Renal cortex interstitium (tissue), 11 donors: ENCODE measurements around the gene PCDHGA12. TPM values are rescaled to one million over a fixed set of nuclear protein-coding genes. Genes with fewer than 3 reads are reported as not detected.
"Not testable (repeated sequence)": the region's sequence is repeated elsewhere in the genome, so short reads cannot be mapped to it uniquely, and the experiment has no call there.

Source experiments
- DNase-seq, 11 donors: peaks; one replicate each; pipeline ENCODE4 v3.0.0-alpha.2; 2013; ENCODE audit warnings: low read depth in 9 of 11, low spot score in 4 of 11; ENCODE audit errors: extremely low read depth in 1 of 11
- polyA plus RNA-seq, 3 donors: library from polyadenylated mRNA; unstranded; fragments of 120-200 nt; gene quantifications; one replicate each; pipeline ENCODE4 v1.2.1, GENCODE V29; 2013; ENCODE audit not compliant: insufficient read length in 3 of 3

The PCDHGA12 gene
- polyA plus RNA-seq, 3 donors, result 1.5 to 3.0 (median 1.9) TPM

DNA sequence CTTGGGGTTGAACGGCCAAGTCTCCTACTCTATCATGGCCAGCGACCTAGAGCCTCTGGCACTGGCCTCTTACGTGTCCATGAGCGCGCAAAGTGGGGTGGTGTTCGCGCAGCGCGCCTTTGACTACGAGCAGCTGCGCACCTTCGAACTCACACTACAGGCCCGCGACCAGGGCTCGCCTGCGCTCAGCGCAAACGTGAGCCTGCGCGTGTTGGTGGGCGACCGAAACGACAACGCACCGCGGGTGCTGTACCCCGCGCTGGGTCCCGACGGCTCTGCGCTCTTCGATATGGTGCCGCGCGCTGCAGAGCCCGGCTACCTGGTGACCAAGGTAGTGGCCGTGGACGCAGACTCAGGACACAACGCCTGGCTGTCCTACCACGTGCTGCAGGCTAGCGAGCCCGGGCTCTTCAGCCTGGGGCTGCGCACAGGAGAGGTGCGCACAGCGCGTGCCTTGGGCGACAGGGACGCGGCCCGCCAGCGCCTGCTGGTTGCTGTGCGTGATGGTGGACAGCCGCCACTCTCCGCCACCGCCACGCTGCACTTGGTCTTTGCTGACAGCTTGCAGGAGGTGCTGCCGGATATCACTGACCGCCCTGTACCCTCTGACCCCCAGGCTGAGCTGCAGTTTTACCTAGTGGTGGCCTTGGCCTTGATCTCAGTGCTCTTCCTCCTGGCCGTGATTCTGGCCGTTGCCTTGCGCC, 30.6 kb upstream of the PCDHGA12 start:
- no peak for DNase-seq

DNA sequence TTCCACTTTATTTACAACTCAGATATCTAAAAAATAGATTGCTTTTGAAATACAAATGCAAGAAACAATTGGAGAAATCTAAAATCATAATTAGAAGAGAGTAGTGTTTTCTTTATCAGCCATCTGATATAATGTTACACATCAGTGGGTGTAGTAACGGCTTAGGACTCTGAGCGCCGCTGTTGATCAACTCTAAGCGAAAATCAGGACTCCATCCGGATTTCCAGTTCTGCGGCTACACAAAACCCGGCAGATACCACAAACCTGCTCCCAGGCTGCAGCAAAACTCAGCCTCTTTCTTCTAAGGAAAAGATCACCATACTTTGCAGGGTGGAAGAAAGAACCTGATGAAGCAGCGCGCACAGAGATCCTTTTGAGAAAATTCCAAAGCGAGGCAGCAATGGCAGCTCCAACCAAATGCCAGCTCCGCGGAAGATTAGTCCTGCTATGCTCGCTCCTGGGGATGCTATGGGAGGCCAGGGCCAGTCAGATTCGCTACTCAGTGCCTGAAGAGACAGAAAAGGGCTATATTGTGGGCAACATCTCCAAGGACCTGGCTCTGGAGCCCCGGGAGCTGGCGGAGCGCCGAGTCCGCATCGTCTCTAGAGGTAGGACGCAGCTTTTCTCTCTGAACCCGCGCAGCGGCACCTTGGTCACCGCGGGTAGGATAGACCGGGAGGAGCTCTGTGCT, 27.6 kb upstream of the PCDHGA12 start, which contains the start of gene PCDHGA9:
Gene PCDHGA9, plus strand, starts transcription at position 226 of the 691 bp plus-strand sequence. Its CDS starts 175 bp downstream, at position 401.
- DNase-seq, result no peak

DNA sequence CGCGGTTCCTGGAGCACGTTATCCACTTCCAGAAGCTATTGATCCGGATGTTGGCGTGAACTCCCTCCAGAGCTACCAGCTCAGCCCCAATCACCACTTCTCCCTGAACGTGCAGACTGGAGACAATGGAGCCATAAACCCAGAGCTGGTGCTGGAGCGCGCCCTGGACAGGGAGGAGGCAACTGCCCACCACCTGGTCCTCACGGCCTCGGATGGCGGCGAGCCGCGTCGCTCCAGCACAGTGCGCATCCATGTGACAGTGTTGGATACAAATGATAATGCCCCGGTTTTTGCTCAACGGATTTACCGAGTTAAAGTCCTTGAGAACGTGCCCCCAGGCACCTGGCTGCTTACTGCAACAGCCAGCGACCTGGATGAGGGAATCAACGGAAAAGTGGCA, 26.9 kb upstream of the PCDHGA12 start:
- DNase-seq, result no peak

DNA sequence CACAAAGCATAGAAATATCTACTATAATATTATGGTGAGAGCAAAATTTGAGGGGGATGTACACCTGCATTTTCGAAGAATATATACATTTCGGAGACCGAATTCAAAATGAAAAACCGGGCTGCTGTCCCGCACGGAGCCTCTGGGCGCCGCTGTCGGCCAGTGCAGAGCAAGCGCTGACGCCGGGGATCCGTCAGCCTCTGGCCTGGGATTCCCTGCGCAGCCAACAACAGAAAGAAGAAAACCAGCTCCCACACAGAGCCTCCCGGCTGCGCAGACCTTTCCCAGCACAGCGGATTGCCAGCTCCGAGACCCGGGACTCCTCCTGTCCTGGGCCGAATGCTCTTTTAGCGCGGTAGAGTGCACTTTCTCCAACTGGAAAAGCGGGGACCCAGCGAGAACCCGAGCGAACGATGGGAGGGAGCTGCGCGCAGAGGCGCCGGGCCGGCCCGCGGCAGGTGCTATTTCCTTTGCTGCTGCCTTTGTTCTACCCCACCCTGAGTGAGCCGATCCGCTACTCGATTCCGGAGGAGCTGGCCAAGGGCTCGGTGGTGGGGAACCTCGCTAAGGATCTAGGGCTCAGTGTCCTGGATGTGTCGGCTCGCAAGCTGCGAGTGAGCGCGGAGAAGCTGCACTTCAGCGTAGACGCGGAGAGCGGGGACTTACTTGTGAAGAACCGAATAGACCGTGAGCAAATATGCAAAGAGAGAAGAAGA, 22.4 kb upstream of the PCDHGA12 start, which contains the start of gene PCDHGB6:
Gene PCDHGB6, plus strand, starts transcription at position 232 of the 716 bp plus-strand sequence. Its CDS starts 182 bp downstream, at position 414.
- not testable (repeated sequence) for DNase-seq

DNA sequence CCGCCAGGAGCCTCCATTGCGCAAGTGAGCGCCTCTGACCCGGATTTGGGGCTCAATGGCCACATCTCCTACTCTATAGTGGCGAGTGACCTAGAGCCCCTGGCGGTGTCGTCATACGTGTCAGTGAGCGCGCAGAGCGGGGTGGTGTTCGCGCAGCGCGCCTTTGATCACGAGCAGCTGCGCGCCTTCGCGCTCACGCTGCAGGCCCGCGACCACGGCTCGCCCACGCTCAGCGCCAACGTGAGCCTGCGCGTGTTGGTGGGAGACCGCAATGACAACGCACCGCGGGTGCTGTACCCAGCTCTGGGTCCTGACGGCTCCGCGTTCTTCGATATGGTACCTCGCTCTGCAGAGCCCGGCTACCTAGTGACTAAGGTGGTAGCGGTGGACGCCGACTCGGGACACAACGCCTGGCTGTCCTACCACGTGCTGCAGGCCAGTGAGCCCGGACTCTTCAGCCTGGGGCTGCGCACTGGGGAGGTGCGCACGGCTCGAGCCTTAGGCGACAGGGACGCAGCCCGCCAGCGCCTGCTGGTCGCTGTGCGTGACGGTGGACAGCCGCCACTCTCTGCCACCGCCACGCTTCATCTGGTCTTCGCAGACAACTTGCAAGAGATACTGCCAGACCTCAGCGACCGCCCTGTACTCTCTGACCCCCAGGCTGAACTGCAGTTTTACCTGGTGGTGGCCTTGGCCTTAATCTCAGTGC, 20.6 kb upstream of the PCDHGA12 start:
- no peak for DNase-seq

DNA sequence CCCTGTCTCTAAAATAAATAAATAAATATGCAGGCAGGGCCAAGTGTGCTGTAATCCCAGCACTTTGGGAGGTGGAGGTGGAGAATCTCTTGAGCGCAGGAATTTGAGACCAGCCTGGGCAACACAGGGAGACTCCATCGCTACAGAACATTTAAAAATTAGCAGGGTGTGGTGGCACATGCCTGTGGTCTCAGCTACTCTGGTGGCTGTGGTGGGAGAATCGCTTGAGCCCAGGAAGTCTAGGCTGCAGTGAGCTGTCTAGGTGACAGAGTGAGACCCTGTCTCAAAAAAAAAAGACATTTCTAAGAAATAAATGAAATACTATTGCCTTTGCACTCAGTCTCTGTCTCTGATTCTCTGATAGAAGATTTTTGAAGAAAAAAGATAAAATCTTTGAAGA, 18.7 kb upstream of the PCDHGA12 start:
- DNase-seq, result no peak

DNA sequence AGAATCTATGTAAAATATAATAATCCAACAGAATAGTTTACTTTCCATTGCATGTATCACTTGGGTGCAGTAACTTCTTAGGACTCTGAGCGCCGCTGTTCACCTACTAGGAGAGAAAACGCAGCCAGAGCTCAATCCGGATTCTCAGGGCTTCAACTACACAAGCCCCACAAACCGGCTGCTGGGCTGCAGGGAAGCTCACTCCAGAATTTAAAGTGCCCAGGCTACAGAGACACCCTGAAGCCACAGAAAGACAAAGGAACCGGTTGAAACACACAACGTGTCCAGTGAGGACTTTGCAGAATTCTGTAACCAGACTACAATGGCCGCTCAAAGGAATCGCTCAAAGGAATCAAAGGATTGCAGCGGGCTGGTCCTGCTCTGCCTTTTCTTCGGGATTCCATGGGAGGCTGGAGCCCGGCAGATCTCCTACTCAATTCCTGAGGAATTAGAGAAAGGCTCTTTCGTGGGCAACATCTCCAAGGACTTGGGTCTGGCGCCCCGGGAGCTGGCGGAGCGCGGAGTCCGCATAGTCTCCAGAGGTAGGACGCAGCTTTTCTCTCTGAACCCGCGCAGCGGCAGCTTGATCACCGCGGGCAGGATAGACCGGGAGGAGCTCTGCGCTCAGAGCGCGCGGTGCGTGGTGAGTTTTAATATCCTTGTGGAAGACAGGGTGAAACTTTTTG, 17.3 kb upstream of the PCDHGA12 start, which contains the start of gene PCDHGA10:
Gene PCDHGA10, plus strand, starts transcription at position 134 of the 686 bp plus-strand sequence. Its CDS starts 189 bp downstream, at position 323.
- DNase-seq, result no peak

DNA sequence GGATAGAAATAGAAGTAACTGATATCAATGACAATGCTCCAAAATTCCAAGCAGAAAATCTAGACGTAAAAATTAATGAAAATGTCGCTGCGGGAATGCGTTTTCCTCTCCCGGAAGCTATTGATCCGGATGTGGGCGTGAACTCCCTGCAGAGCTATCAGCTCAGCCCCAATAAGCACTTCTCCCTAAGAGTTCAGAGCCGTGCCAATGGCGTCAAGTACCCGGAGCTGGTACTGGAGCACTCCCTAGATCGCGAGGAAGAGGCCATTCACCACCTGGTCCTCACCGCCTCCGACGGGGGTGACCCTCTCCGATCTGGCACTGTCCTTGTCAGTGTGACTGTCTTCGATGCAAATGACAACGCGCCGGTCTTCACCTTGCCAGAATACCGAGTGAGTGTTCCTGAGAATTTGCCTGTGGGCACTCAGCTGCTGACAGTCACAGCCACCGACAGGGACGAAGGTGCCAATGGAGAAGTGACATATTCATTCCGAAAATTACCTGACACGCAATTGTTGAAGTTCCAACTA, 16.7 kb upstream of the PCDHGA12 start:
- DNase-seq, result no peak

DNA sequence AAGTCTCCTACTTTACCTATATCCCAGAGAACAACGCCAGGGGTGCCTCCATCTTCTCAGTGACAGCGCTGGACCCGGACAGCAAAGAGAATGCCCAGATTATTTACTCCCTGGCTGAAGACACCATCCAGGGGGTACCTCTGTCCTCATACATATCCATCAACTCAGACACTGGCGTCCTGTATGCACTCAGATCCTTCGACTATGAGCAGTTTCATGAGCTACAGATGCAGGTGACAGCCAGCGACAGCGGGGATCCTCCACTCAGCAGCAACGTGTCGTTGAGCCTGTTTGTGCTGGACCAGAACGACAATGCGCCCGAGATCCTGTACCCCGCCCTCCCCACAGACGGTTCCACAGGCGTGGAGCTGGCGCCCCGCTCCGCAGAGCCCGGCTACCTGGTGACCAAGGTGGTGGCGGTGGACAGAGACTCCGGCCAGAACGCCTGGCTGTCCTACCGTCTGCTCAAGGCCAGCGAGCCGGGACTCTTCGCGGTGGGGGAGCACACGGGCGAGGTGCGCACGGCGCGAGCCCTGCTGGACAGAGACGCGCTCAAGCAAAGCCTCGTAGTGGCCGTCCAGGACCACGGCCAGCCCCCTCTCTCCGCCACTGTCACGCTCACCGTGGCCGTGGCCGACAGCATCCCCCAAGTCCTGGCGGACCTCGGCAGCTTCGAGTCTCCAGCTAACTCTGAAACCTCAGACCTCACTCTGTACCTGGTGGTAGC, 15.6 kb upstream of the PCDHGA12 start:
- not testable (repeated sequence) for DNase-seq

DNA sequence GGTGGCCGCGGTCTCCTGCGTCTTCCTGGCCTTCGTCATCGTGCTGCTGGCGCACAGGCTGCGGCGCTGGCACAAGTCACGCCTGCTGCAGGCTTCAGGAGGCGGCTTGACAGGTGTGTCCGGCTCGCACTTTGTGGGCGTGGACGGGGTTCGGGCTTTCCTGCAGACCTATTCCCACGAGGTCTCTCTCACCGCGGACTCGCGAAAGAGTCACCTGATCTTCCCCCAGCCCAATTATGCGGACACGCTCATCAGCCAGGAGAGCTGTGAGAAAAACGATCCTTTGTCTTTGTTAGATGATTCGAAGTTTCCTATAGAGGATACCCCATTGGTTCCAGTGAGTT, 15.1 kb upstream of the PCDHGA12 start:
- DNase-seq, result not testable (repeated sequence)

DNA sequence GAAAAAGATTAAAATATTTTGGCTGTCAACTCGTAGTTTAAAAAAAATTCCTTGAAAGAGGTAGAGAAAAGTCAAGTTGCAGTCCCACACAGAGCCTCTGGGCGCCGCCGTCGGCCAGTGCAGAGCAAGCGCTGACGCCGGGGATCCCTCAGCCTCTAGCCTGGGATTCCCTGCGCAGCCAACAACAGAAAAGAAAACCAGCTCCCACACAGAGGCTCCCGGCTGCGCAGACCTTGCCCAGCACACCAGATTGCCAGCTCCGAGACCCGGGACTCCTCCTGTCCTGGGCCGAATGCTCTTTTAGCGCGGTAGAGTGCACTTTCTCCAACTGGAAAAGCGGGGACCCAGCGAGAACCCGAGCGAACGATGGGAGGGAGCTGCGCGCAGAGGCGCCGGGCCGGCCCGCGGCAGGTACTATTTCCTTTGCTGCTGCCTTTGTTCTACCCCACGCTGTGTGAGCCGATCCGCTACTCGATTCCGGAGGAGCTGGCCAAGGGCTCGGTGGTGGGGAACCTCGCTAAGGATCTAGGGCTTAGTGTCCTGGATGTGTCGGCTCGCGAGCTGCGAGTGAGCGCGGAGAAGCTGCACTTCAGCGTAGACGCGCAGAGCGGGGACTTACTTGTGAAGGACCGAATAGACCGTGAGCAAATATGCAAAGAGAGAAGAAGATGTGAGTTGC, 12.7 kb upstream of the PCDHGA12 start, which contains the start of gene PCDHGB7:
Gene PCDHGB7, plus strand, starts transcription at position 184 of the 679 bp plus-strand sequence. Its CDS starts 183 bp downstream, at position 367.
- DNase-seq, result peak in 7 of 11 donors; percentile 33 to 56 (median 47)

DNA sequence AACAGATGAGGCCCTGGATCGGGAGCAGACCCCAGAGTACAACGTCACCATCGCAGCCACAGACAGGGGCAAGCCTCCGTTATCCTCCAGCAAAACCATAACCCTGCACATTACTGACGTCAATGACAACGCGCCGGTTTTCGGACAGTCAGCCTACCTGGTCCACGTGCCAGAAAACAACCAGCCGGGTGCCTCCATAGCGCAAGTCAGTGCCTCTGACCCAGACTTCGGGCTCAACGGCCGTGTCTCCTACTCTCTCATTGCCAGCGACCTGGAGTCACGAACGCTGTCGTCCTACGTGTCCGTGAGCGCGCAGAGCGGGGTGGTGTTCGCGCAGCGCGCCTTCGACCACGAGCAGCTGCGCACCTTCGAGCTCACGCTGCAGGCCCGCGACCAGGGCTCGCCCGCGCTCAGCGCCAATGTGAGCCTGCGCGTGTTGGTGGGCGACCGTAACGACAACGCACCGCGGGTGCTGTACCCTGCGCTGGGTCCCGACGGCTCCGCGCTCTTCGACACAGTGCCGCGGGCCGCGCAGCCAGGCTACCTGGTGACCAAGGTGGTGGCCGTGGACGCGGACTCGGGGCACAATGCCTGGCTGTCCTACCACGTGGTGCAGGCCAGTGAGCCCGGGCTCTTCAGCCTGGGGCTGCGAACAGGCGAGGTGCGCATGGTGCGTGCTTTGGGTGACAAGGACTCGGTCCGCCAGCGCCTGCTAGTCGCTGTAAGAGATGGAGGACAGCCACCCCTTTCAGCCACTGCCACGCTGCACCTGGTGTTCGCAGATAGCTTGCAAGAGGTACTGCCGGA, 11.0 kb upstream of the PCDHGA12 start:
- DNase-seq, result no peak

DNA sequence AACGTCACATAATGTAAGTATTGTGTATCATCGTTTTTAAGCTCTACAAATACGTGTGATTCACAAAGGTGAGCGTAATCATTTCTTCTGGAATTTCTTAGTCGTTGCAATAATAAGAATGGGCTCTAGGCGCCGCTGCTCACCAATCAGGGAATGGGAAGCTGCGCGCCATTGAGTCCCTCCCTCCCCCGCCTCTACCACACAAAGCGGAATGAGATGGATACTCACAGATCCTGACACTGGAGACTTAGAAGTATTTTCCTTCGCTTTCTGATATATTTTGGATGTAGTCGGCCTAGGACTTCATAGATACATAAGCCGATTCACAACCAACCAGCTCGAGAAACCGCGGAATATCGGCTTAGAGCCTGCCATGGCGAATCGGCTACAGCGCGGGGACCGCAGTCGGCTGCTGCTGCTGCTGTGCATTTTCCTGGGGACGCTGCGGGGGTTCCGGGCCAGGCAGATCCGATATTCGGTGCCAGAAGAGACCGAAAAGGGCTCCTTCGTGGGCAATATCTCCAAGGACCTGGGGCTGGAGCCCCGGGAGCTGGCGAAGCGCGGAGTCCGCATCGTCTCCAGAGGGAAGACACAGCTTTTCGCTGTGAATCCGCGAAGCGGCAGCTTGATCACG, 9.3 kb upstream of the PCDHGA12 start, which contains the start of gene PCDHGA11:
Gene PCDHGA11, plus strand, starts transcription at position 197 of the 634 bp plus-strand sequence. Its CDS starts 177 bp downstream, at position 374.
- DNase-seq, result peak in 1 of 11 donors; percentile 22

DNA sequence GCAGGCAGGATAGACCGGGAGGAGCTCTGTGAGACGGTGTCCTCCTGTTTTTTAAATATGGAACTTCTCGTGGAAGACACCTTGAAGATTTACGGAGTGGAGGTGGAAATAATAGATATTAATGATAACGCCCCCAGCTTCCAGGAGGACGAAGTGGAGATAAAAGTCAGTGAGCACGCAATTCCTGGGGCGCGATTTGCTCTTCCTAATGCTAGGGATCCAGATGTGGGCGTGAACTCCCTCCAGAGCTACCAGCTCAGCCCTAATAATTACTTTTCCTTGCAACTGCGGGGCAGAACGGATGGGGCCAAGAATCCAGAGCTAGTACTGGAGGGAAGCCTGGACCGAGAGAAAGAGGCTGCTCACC, 8.8 kb upstream of the PCDHGA12 start:
- DNase-seq, result no peak

DNA sequence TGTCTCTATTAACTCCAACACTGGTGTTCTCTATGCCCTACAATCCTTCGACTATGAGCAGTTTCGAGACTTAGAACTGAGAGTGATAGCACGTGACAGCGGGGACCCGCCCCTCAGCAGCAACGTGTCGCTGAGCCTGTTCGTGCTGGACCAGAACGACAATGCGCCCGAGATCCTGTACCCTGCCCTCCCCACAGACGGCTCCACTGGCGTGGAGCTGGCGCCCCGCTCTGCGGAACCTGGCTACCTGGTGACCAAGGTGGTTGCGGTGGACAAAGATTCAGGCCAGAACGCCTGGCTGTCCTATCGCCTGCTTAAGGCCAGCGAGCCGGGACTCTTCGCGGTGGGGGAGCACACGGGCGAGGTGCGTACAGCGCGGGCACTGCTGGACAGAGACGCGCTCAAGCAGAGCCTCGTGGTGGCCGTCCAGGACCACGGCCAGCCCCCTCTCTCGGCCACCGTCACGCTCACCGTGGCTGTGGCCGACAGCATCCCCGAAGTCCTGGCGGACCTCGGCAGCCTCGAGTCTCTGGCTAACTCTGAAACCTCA, 7.5 kb upstream of the PCDHGA12 start:
- DNase-seq, result no peak
